NT2/D1 (cell line): Measurements from ENCODE around the gene CES2.
"Not testable (repeated sequence)": the region's sequence is repeated elsewhere in the genome, so short reads cannot be mapped to it uniquely, and the experiment has no call there.

Experiments used
- DNase-seq: peaks from one replicate; pipeline ENCODE4 v3.0.0-alpha.2; 2011; ENCODE audit warnings: low read depth, low spot score
- H3K27me3 ChIP-seq: 2 replicates; pipeline ENCODE4 v1.6.0; 2011; ENCODE audit warnings: mild to moderate bottlenecking; ENCODE audit not compliant: insufficient read length, insufficient read depth
- H3K36me3 ChIP-seq: 2 replicates; pipeline ENCODE4 v1.6.1; 2011; ENCODE audit warnings: mild to moderate bottlenecking, low read length, mixed read lengths; ENCODE audit not compliant: insufficient read depth, insufficient read length
- H3K4me1 ChIP-seq: 2 replicates; pipeline ENCODE4 v1.5.1; 2011; ENCODE audit not compliant: insufficient read depth, insufficient read length
- H3K4me3 ChIP-seq: 2 replicates; pipeline ENCODE4 v1.5.1; 2011; ENCODE audit warnings: low read depth; ENCODE audit not compliant: insufficient read length
- H3K9ac ChIP-seq: 2 replicates; pipeline ENCODE4 v1.6.0; 2011; ENCODE audit warnings: low read depth; ENCODE audit not compliant: insufficient read length
- H3K9me3 ChIP-seq: 2 replicates; pipeline ENCODE4 v1.5.1; 2011; ENCODE audit warnings: mild to moderate bottlenecking, low read length; ENCODE audit not compliant: insufficient read depth
- SUZ12 ChIP-seq: IDR thresholded peaks from 2 replicates; pipeline ENCODE4 v1.6.1; 2011; ENCODE audit not compliant: insufficient read length, insufficient read depth; ENCODE audit errors: extremely low read depth
- YY1 ChIP-seq: IDR thresholded peaks from 2 replicates; pipeline ENCODE4 v1.6.1; 2011; ENCODE audit not compliant: insufficient read length, insufficient read depth
- ZNF274 ChIP-seq: IDR thresholded peaks from 2 replicates; pipeline ENCODE4 v1.6.1; 2011; ENCODE audit warnings: mild to moderate bottlenecking, low read depth, low read length

Gene CES2

DNA sequence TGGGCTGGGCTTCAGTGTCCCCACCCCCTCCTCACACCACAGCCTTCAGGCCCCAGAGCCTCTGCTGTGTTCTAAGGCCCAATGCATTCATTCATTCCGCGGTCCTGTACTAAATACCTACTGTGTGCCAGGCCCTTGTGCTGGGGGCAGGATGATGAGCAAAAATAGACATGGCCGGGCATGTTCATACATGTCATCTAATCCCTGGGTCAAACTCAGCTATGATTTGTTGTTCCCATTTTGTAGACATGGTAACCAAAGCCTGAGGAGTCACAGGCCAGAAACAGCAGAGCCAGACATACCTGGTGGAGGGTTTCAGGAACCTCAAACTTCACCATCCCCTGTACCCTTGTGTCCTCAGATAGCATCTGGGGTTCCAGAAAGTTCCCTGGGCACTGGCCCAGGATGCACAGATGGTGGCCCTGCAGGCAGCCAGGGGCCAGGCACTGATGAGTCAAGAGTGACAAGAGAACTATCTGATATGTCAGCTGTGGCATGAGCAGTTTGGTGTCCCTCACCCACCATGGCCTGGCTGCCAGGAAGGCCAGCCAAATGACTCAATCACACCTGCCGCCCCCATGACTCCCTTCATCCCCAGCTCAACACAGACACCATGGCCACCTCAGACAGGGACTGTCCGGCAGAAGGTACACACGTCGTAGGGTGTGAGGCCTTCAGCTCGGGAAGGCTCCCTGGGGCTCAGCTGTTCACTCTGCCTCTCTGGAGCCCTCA, 7.2 kb upstream of the CES2 start:
- no peak overlapping the region for H3K4me3 ChIP-seq
- peaks cover 43% of the 10 kb centered on the region for H3K27me3 ChIP-seq
- no peak for DNase-seq
- H3K9me3 ChIP-seq: no peaks in the 10 kb centered on the region
- H3K4me1 ChIP-seq: peaks cover 23% of the 10 kb centered on the region
- TF ChIP-seq ZNF274: no peak
- TF ChIP-seq SUZ12: no peak
- TF ChIP-seq YY1: no peak
- H3K36me3 ChIP-seq: peaks cover 23% of the 10 kb centered on the region
- H3K9ac ChIP-seq: no peak overlapping the region

DNA sequence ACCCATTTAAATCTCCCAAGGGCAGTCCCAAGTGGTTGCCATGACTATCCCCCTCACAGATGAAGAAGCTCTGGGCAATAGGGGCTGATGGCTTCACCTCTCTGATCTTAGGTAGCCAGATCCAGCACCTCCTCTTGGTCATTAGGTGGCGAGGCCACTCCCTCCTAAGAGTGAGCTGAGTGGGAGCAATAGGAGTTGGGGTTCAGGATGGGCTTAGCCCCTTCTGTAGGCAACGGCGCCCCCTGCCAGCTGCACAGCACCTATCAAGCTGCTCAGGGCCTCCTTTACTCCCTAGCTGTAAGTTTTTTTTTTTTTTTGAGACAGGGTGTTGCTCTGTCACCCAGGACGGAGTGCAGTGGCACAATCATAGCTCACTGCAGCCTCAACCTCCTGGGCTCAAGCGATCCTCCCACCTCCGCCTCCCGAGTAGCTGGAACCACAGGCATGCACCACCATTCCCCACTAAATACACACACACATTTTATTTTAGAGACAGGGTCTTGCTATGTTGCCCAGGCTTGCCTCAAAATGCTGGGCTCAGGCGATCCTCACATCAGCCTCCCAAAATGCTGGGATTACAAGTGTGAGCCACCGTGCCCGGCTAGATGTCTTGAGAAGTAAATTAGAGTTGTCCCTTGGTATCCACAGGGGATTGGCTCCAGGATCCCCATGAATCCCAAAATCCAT, 6.5 kb upstream of the CES2 start:
- no peak for TF ChIP-seq SUZ12
- TF ChIP-seq YY1: no peak
- no peak for TF ChIP-seq ZNF274
- DNase-seq: no peak
- Histone ChIP-seq H3K4me1 (peaks cover 25% of the 10 kb centered on the region), H3K4me3 (no peak overlapping the region), H3K36me3 (peaks cover 17% of the 10 kb centered on the region), H3K27me3 (peaks cover 36% of the 10 kb centered on the region), H3K9me3 (no peaks in the 10 kb centered on the region), H3K9ac (no peak overlapping the region)

DNA sequence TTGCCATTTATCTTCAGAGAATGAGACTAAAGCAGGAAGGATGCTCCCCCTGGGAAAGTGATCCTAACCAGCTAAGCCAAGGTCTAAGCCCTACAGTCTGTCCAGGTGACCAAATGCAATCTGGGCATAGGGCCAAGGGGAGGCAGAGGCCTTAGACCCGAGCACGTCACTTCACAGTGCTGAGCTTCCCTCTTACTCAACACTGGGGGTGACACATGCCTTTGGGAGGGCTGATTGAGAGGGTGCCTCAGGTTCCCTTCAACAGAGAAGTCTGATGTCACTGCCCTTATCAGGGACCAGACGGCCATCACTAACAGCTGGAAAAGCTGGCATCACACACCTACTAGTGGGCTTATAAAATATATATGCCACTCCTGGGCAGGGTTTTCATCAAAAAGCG, 5.1 kb upstream of the CES2 start:
- TF ChIP-seq YY1: no peak
- TF ChIP-seq ZNF274: no peak
- no peak for TF ChIP-seq SUZ12
- Histone ChIP-seq H3K9ac (no peak overlapping the region), H3K36me3 (peaks cover 15% of the 10 kb centered on the region), H3K4me3 (no peak overlapping the region), H3K4me1 (peaks cover 27% of the 10 kb centered on the region), H3K27me3 (peaks cover 23% of the 10 kb centered on the region), H3K9me3 (no peaks in the 10 kb centered on the region)
- DNase-seq: no peak

DNA sequence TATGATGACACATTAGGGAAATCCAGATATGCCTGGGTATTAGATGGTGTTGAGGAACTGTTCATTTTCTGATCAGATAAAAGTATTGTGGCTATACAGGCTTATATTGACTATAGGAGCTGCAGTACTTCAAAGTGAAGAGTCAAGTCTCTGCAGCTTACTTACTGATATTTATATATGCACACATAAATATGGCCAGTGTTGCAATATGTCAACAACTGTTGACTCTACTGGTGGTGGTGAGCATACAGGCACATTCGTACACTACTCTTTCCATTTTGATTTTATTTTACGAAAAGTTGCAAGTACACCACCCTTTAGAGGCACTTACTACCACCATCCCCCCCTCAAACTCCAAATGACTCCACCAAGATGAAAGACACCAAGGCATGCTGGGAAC, 3.7 kb upstream of the CES2 start:
- H3K27me3 ChIP-seq: peaks cover 8% of the 10 kb centered on the region
- H3K4me1 ChIP-seq: peaks cover 24% of the 10 kb centered on the region
- H3K4me3 ChIP-seq: no peak overlapping the region
- no peak for TF ChIP-seq SUZ12
- no peak for TF ChIP-seq ZNF274
- no peak for TF ChIP-seq YY1
- H3K36me3 ChIP-seq: peaks cover 19% of the 10 kb centered on the region
- H3K9ac ChIP-seq: no peak overlapping the region
- DNase-seq: no peak
- H3K9me3 ChIP-seq: no peaks in the 10 kb centered on the region

DNA sequence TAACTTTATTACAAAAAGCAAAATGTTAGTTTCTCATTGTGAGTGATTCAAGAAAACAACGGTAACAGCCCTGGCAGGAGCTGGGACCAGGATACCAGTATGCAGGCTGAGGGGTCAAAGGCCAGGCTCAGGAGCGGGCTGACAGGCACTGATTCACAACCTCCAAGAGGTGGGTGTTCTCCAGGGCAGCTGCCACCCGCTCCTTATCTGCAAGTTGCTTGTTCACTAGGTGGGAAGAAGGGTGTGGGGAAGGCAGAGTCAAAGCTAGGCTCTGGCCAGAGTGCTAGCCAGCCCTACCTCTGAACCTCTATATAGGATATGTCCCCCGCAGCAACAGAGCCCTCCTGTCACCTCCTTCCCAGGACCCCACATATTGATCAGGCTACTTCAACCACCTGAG, 3.2 kb upstream of the CES2 start:
- H3K27me3 ChIP-seq: peaks cover 4% of the 10 kb centered on the region
- peaks cover 22% of the 10 kb centered on the region for H3K36me3 ChIP-seq
- no peak overlapping the region for H3K4me3 ChIP-seq
- H3K9me3 ChIP-seq: no peaks in the 10 kb centered on the region
- TF ChIP-seq SUZ12 (no peak), ZNF274 (no peak), YY1 (no peak)
- peaks cover 22% of the 10 kb centered on the region for H3K4me1 ChIP-seq
- DNase-seq: no peak
- no peak overlapping the region for H3K9ac ChIP-seq

DNA sequence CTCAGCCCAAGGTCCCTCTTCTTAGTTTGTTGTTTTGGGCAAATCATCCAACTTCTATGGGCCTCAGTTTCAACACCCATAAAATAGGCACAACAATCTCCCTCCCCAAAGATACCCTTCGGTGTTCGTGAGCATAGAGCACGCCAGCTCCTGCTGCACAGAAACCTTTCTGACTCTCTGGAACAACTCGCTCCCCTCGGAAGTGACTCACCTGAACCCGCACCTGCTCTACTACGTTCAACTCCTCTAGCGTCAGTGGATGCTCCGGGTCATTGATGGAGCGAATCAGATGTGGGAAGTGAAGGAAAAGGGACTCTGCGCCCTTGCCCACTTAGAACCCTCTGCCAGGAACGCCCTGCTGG, 1.6 kb upstream of the CES2 start:
- peak overlapping the region; percentile 96 for H3K4me3 ChIP-seq
- H3K9me3 ChIP-seq: no peaks in the 10 kb centered on the region
- DNase-seq: no peak
- TF ChIP-seq ZNF274 (no peak), YY1 (no peak), SUZ12 (no peak)
- peak overlapping the region; percentile 99 for H3K9ac ChIP-seq
- H3K4me1 ChIP-seq: peaks cover 9% of the 10 kb centered on the region
- H3K27me3 ChIP-seq: no peaks in the 10 kb centered on the region
- H3K36me3 ChIP-seq: peaks cover 38% of the 10 kb centered on the region

DNA sequence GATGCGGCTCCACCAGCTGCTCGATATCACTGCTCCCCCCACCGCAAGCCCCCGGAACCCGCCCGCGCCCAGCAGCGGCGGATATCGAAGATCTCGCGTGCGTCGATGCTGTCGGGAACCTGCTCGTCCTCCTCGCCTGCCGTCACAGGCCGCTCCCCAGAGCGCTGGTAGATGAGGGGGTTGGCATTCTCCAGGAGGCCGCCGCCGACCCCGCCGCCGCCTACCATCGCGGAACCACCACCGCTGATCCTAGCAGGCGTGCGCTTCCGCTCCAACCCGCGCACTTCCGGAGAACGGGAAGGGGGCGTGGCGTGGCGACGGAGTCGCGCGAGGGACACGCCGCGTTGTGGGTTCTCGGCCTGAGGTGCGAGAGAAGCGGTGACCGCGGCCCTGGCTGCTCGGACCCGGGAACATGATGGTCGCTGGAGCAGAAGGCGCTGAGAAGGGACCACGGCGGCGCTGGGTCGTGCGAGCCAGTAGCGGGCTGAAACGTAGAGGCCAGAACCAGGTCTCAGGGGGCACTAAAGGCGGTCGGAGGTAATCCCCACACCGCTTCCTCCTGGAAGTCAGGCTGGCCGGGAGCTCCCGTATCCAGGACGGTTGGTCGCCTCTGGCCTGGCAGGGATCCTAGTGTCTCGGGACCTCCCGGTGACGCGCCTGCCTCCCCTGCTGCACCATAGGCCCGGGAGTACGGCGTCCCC, 1.0 kb upstream of the CES2 start, which contains the start of gene CIAO2B:
TSS of gene CIAO2B (minus strand) at position 265 of the 701 bp plus-strand sequence. CDS start at position 227, 38 bp downstream.
- peak; percentile 63 for DNase-seq
- H3K36me3 ChIP-seq: peaks cover 44% of the 10 kb centered on the region
- no peaks in the 10 kb centered on the region for H3K27me3 ChIP-seq
- no peaks in the 10 kb centered on the region for H3K9me3 ChIP-seq
- TF ChIP-seq YY1 (no peak), SUZ12 (no peak), ZNF274 (no peak)
- peaks cover 6% of the 10 kb centered on the region for H3K4me1 ChIP-seq
- H3K9ac ChIP-seq: peak within 1 kb of the TSS; percentile 99
- H3K4me3 ChIP-seq: peak within 1 kb of the TSS; percentile 96

DNA sequence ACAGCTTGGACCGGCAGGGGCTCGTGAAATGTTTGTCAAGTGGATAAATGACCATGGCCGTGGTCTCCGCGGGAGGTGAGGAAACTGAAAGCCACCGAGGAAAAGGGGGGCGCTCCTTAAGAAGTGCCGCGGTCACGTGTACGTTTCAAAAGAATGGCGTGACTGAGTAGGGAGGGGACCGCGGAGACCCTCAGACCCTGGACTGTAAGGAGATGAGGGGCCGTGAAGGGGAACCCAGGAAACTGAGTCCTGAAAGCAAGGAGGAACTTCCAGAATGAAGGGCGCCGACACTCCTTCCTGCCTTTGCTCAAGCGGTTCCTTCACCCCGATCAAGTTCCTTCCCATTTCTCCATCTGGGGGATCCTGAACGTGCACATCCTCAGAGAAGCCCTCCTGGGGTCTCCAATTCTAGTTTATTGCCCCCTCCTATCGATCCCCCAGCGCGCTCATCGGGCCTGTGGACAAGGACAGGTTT, 440 bp upstream of the CES2 start:
- H3K4me1 ChIP-seq, DNase-seq, H3K27me3 ChIP-seq, H3K9me3 ChIP-seq: not testable (repeated sequence)
- Histone ChIP-seq H3K4me3 (peak overlapping the region; percentile 96), H3K36me3 (peaks cover 50% of the 10 kb centered on the region), H3K9ac (peak overlapping the region; percentile 99)
